SK-N-SH (cell line): Measurements from ENCODE around the gene EYA3. TPM values are rescaled to one million over a fixed set of nuclear protein-coding genes. Genes with fewer than 3 reads are reported as not detected.

Source experiments
- CTCF ChIA-PET: fragments of 300-600, 350-600 bp; formaldehyde crosslinking; extraction: SDS; loops from one replicate; lab custom pipeline; 2021; lab: Yijun Ruan, JAX
- POLR2A ChIA-PET: fragments of 350-600 bp; sonication (Branson Sonifier 250); formaldehyde crosslinking; extraction: SDS; loops from one replicate; lab custom pipeline; 2020; ENCODE audit warnings: antibody characterized with exemption, inconsistent platforms; lab: Yijun Ruan, JAX
- DNase-seq: peaks from one replicate; pipeline ENCODE4 v3.0.0; 2012
- H2AFZ ChIP-seq: fragments of 200-600 bp; sonication (generic); 2 replicates; pipeline ENCODE4 v1.8.1; 2016; ENCODE audit warnings: antibody characterized with exemption, mild to moderate bottlenecking, low read depth
- H3F3A ChIP-seq: fragments of 200-600 bp; sonication (generic); replicated peaks from 2 replicates; pipeline ENCODE3; 2016; ENCODE audit warnings: antibody characterized with exemption, mild to moderate bottlenecking; ENCODE audit not compliant: insufficient read depth
- H3K27ac ChIP-seq, 2 experiments: fragments of 200-500 bp in 1 of 2; fragments of 200-600 bp in 1 of 2; sonication (Bioruptor generic) in 1 of 2; sonication (generic), shearing (Covaris generic) in 1 of 2; 2 replicates each; pipeline versions ENCODE4 v1.5.1 to v1.6.1; 2014 to 2016; ENCODE audit warnings: low read depth in 2 of 2, inconsistent platforms in 1 of 2, low read length in 1 of 2, mild to moderate bottlenecking in 1 of 2, mixed read lengths in 1 of 2
- H3K27me3 ChIP-seq: fragments of 200-600 bp; sonication (generic), shearing (Covaris generic); 2 replicates; pipeline ENCODE4 v1.6.1; 2016; ENCODE audit warnings: mixed run types; ENCODE audit not compliant: insufficient read depth
- H3K36me3 ChIP-seq, 2 experiments: fragments of 200-500 bp in 1 of 2; fragments of 200-600 bp in 1 of 2; sonication (Bioruptor generic) in 1 of 2; sonication (generic) in 1 of 2; replicated peaks in 1 of 2; 2 replicates each; pipeline versions ENCODE3 to v1.5.1; 2014 to 2016; ENCODE audit warnings: low read length in 1 of 2, mild to moderate bottlenecking in 1 of 2; ENCODE audit not compliant: insufficient read depth in 2 of 2, control insufficient read depth in 1 of 2
- H3K4me1 ChIP-seq, 2 experiments: fragments of 200-500 bp in 1 of 2; fragments of 200-600 bp in 1 of 2; sonication (Bioruptor generic) in 1 of 2; sonication (generic), shearing (Covaris generic) in 1 of 2; 2 replicates each; pipeline versions ENCODE4 v1.5.1 to v1.6.1; 2014 to 2016; ENCODE audit warnings: low read depth in 1 of 2, low read length in 1 of 2, mixed run types in 1 of 2; ENCODE audit not compliant: insufficient read depth in 2 of 2, control insufficient read depth in 1 of 2
- H3K4me2 ChIP-seq: fragments of 200-600 bp; sonication (generic), shearing (Covaris generic); 2 replicates; pipeline ENCODE4 v1.6.1; 2017; ENCODE audit warnings: mixed run types
- H3K4me3 ChIP-seq, 2 experiments: fragments of 200-500 bp in 1 of 2; fragments of 200-600 bp in 1 of 2; sonication (Bioruptor generic) in 1 of 2; sonication (generic), shearing (Covaris generic) in 1 of 2; 2 replicates each; pipeline versions ENCODE4 v1.5.1 to v1.8.1; 2014 to 2016; ENCODE audit warnings: low read depth in 2 of 2, inconsistent platforms in 1 of 2, low read length in 1 of 2, mild to moderate bottlenecking in 1 of 2, mixed read lengths in 1 of 2, moderate library complexity in 1 of 2
- H3K79me2 ChIP-seq: fragments of 200-600 bp; sonication (generic); 2 replicates; pipeline ENCODE4 v1.8.1; 2017; ENCODE audit warnings: mild to moderate bottlenecking; ENCODE audit not compliant: insufficient read depth
- H3K9ac ChIP-seq: fragments of 200-600 bp; sonication (generic); 2 replicates; pipeline ENCODE4 v1.6.1; 2017; ENCODE audit warnings: mixed run types
- H3K9me2 ChIP-seq: fragments of 200-600 bp; sonication (generic); 2 replicates; pipeline ENCODE4 v1.6.1; 2017; ENCODE audit warnings: mixed run types
- H3K9me3 ChIP-seq: fragments of 200-600 bp; sonication (generic); 2 replicates; pipeline ENCODE4 v1.6.1; 2017; ENCODE audit warnings: mixed run types, mild to moderate bottlenecking, moderate library complexity
- H4K20me1 ChIP-seq: fragments of 200-600 bp; sonication (generic); 2 replicates; pipeline ENCODE4 v1.6.1; 2017; ENCODE audit warnings: mild to moderate bottlenecking, mixed run types; ENCODE audit not compliant: insufficient read depth
- CHD2 ChIP-seq: fragments of 150-350 bp; IDR thresholded peaks from 2 replicates; pipeline ENCODE4 v1.6.1; 2018; ENCODE audit warnings: low read length; ENCODE audit not compliant: partially characterized antibody
- EZH2phosphoT487 ChIP-seq: fragments of 200-600 bp; sonication (generic); IDR thresholded peaks from 2 replicates; pipeline ENCODE4 v1.6.1; 2017; ENCODE audit warnings: low read depth, mixed run types, mild to moderate bottlenecking, antibody characterized with exemption, moderate library complexity, borderline replicate concordance
- GATA2 ChIP-seq: sonication (generic); formaldehyde crosslinking; IDR thresholded peaks from 2 replicates; pipeline ENCODE4 v1.5.0; 2020; ENCODE audit warnings: mild to moderate bottlenecking, missing genetic modification reagents
- IRF3 ChIP-seq: fragments of 150-350 bp; IDR thresholded peaks from 2 replicates; pipeline ENCODE4 v1.6.1; 2016; ENCODE audit warnings: mild to moderate bottlenecking, low read depth, low read length
- PBX3 ChIP-seq: IDR thresholded peaks from 2 replicates; pipeline ENCODE4; 2012
- POLR2AphosphoS5 ChIP-seq: IDR thresholded peaks from 2 replicates; pipeline ENCODE4 v1.6.1; 2012; ENCODE audit warnings: low read depth, low read length
- TCF12 ChIP-seq: IDR thresholded peaks from 2 replicates; pipeline ENCODE4 v1.4.0; 2012
- TEAD4 ChIP-seq: IDR thresholded peaks from 2 replicates; pipeline ENCODE4 v1.4.0; 2012; ENCODE audit warnings: mild to moderate bottlenecking, borderline replicate concordance; ENCODE audit not compliant: insufficient read depth
- WGBS: methylation state at CpG from one replicate; pipeline ENCODE4 v1.1.6; 2017; ENCODE audit warnings: low lambda C conversion rate; 5-methylcytosine and 5-hydroxymethylcytosine counted together
- polyA plus RNA-seq, 3 experiments: library from polyadenylated mRNA; depleted of rRNA; stranded (reverse); fragments of >200 nt; gene quantifications; 2 replicates each; pipeline ENCODE4 v1.2.3, GENCODE V29; 2012

Gene EYA3
- polyA plus RNA-seq, 1 of the 3 experiments (the other 2 are of a cell fraction): 6.5 TPM

GRCh38 chr1:28031173-28031572, 57.2 kb downstream of the EYA3 start:
- H3K27me3 ChIP-seq: no peaks in the 10 kb centered on the region
- ChIA-PET POLR2A (no interaction called here), CTCF (no interaction called here)
- H3K4me1 ChIP-seq: peaks cover 0 to 19% of the 10 kb centered on the region in 2 experiments; a peak in 2 of 4 replicates
- H3K4me3 ChIP-seq: no peak overlapping the region
- no peaks in the 10 kb centered on the region for H3K9me3 ChIP-seq
- H3F3A ChIP-seq: peaks cover 32% of the 10 kb centered on the region
- no peaks in the 10 kb centered on the region for H3K9me2 ChIP-seq
- H3K4me2 ChIP-seq: no peak overlapping the region
- H3K36me3 ChIP-seq: peaks cover 13 to 16% of the 10 kb centered on the region in 2 experiments
- H3K27ac ChIP-seq: no peak overlapping the region; a peak in 1 of 4 replicates
- no peak overlapping the region for H2AFZ ChIP-seq
- H3K79me2 ChIP-seq: peaks cover 26% of the 10 kb centered on the region
- H3K9ac ChIP-seq: no peak overlapping the region
- TF ChIP-seq EZH2phosphoT487 (no peak), CHD2 (no peak), TCF12 (no peak), IRF3 (no peak), GATA2 (CRISPR knock-in tag) (no peak)
- no peak for DNase-seq
- no peaks in the 10 kb centered on the region for H4K20me1 ChIP-seq

- H3K9me2 ChIP-seq: no peaks in the 10 kb centered on the region
- no peaks in the 10 kb centered on the region for H3K9me3 ChIP-seq
- no peaks in the 10 kb centered on the region for H3K27me3 ChIP-seq
- peak overlapping the region; percentile 58 for H3K4me2 ChIP-seq
- peak overlapping the region in 1 of 2 experiments; percentile 17; a peak in 1 of 4 replicates for H3K4me3 ChIP-seq
- H3K4me1 ChIP-seq: peaks cover 0 to 19% of the 10 kb centered on the region in 2 experiments; a peak in 2 of 4 replicates
- peaks cover 32% of the 10 kb centered on the region for H3F3A ChIP-seq
- no peak for DNase-seq
- TF ChIP-seq TCF12 (peak; percentile 16; the same call in 1 of the 2 replicates), PBX3 (peak; percentile 71; the same call in 1 of the 2 replicates), POLR2AphosphoS5 (peak; percentile 32; the same call in 1 of the 2 replicates), TEAD4 (no peak)
- H2AFZ ChIP-seq: peak overlapping the region; percentile 17; the same call in 1 of the 2 replicates
- POLR2A ChIA-PET: no interaction called here
- H3K27ac ChIP-seq: peak overlapping the region; percentile 81 to 87
- CTCF ChIA-PET: interaction anchor here (0.6 to 1.3 kb wide), 2 partner anchors 9 to 1490 kb away, joined by 3 read pairs; no protein-coding TSS in a partner anchor
- H3K79me2 ChIP-seq: peaks cover 27% of the 10 kb centered on the region
- H3K36me3 ChIP-seq: peaks cover 6 to 8% of the 10 kb centered on the region in 2 experiments
- peak overlapping the region; percentile 43; the same call in 1 of the 2 replicates for H3K9ac ChIP-seq
- 80% methylated on average over 3 of the region's 3 CpGs for WGBS
- H4K20me1 ChIP-seq: no peaks in the 10 kb centered on the region
These were observed 59.3 kb downstream of the EYA3 start for GRCh38 chr1:28028873-28029654.
